Measurements from ENCODE around the gene DDIT3. TPM values are rescaled to one million over a fixed set of nuclear protein-coding genes. Genes with fewer than 3 reads are reported as not detected.

DDIT3 gene, protein sequence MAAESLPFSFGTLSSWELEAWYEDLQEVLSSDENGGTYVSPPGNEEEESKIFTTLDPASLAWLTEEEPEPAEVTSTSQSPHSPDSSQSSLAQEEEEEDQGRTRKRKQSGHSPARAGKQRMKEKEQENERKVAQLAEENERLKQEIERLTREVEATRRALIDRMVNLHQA
- total RNA-seq = 10 to 100 TPM in 8 of 9 donors, 1 to 10 TPM in 1; 7.7 to 65.1 (median 31.1) TPM
- polyA plus RNA-seq = 10 to 100 TPM; 72.8 to 98.4 (median 72.9) TPM
- long read RNA-seq, donor 1, transcript DDIT3-201 (4 exons, 906 nt) = major isoform, 12 of 17 reads
- long read RNA-seq, donor 1, partial matches to known transcripts = 0 of 17 reads
- long read RNA-seq, donor 1, other reads (novel, unspliced or antisense) = 0 of 17 reads
- long read RNA-seq, donor 2, transcript DDIT3-201 (4 exons, 906 nt) = major isoform, 16 of 41 reads
- long read RNA-seq, donor 2, partial matches to known transcripts = 24 of 41 reads
- long read RNA-seq, donor 2, other reads (novel, unspliced or antisense) = 0 of 41 reads
- long read RNA-seq, donor 3, transcript DDIT3-201 (4 exons, 906 nt) = major isoform, 10 of 12 reads
- long read RNA-seq, donor 3, partial matches to known transcripts = 0 of 12 reads
- long read RNA-seq, donor 3, other reads (novel, unspliced or antisense) = 0 of 12 reads
- long read RNA-seq, donor 4, transcript DDIT3-201 (4 exons, 906 nt) = major isoform, 8 of 17 reads
- long read RNA-seq, donor 4, partial matches to known transcripts = 0 of 17 reads
- long read RNA-seq, donor 4, other reads (novel, unspliced or antisense) = 5 of 17 reads
- long read RNA-seq, donor 5, transcript DDIT3-201 (4 exons, 906 nt) = major isoform, 26 of 42 reads
- long read RNA-seq, donor 5, transcript DDIT3-202 (4 exons, 872 nt) = minor isoform, 9 of 42 reads
- long read RNA-seq, donor 5, partial matches to known transcripts = 1 of 42 reads
- long read RNA-seq, donor 5, other reads (novel, unspliced or antisense) = 2 of 42 reads
- long read RNA-seq, donor 6, transcript DDIT3-201 (4 exons, 906 nt) = major isoform, 12 of 22 reads
- long read RNA-seq, donor 6, partial matches to known transcripts = 3 of 22 reads
- long read RNA-seq, donor 6, other reads (novel, unspliced or antisense) = 3 of 22 reads
- long read RNA-seq, donor 7, transcript DDIT3-201 (4 exons, 906 nt) = major isoform, 6 of 6 reads
- long read RNA-seq, donor 7, partial matches to known transcripts = 0 of 6 reads
- long read RNA-seq, donor 7, other reads (novel, unspliced or antisense) = 0 of 6 reads
- long read RNA-seq, donor 8, transcript DDIT3-201 (4 exons, 906 nt) = major isoform, 20 of 29 reads
- long read RNA-seq, donor 8, transcript DDIT3-205 (3 exons, 951 nt) = minor isoform, 6 of 29 reads
- long read RNA-seq, donor 8, partial matches to known transcripts = 0 of 29 reads
- long read RNA-seq, donor 8, other reads (novel, unspliced or antisense) = 0 of 29 reads
- long read RNA-seq, donor 9, transcript DDIT3-201 (4 exons, 906 nt) = major isoform, 6 of 10 reads
- long read RNA-seq, donor 9, partial matches to known transcripts = 0 of 10 reads
- long read RNA-seq, donor 9, other reads (novel, unspliced or antisense) = 0 of 10 reads
- long read RNA-seq, donor 10, partial matches to known transcripts = 0 of 4 reads
- long read RNA-seq, donor 10, other reads (novel, unspliced or antisense) = 0 of 4 reads

DNA sequence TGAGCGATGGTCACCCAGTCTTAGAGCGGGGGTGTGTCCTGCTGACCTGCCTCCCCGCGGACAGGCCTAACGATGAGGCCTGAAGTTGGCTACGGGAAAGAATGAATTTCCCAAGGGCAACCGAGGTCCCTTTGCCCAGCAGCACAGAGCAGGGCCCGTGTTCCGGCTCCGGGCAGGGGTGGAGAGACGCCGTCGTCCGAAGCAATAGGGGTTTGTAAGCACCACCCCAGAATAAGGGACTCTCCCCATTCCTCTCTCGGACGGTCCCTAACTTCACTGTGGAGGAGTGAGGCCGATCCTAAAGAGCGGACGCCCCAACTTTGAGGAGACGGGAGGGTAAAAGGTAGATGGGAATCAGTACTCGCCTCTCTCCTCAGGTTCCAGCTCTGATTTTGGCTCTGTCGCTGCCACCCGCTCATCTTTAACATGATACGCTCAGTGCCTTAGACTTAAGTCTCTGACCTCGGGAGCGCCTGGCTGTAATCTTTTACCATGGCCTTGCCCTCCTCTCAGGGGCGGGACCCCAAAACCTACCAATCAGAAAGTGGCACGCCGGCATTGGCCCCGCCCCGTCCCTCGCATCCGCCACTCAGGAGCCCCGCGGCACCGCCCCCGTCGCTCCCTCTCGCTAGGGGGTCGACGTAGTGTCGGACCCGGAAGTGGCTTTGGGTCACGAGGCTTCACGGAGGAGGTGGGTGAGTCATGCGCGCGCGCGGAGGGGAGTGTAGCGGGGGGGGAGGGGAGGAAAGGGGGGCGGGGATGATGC lies at the start of gene DDIT3:
Gene DDIT3 (minus strand): TSS at position 462 of the 766 bp plus-strand sequence. CDS start 3,108 bp downstream, outside the sequence.
- H3K4me1 ChIP-seq (replicated peaks in 1 of 2) = peaks cover 49 to 59% of the 10 kb centered on the region in 2 donors
- TF ChIP-seq POLR2A (IDR thresholded peaks at IDR 0.05) = peak; percentile 98 to 100
- TF ChIP-seq, protein P1, sequence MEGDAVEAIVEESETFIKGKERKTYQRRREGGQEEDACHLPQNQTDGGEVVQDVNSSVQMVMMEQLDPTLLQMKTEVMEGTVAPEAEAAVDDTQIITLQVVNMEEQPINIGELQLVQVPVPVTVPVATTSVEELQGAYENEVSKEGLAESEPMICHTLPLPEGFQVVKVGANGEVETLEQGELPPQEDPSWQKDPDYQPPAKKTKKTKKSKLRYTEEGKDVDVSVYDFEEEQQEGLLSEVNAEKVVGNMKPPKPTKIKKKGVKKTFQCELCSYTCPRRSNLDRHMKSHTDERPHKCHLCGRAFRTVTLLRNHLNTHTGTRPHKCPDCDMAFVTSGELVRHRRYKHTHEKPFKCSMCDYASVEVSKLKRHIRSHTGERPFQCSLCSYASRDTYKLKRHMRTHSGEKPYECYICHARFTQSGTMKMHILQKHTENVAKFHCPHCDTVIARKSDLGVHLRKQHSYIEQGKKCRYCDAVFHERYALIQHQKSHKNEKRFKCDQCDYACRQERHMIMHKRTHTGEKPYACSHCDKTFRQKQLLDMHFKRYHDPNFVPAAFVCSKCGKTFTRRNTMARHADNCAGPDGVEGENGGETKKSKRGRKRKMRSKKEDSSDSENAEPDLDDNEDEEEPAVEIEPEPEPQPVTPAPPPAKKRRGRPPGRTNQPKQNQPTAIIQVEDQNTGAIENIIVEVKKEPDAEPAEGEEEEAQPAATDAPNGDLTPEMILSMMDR (IDR thresholded peaks at IDR 0.05) = no peak
- intact Hi-C loops (cut with DNase I) = no loop called here
- H3K36me3 ChIP-seq (replicated peaks in 1 of 2) = peaks cover 0 to 39% of the 10 kb centered on the region in 2 donors
- no peaks in the 10 kb centered on the region for H3K9me3 ChIP-seq (replicated peaks in 1 of 3)
- 0 to 2% (median 0%) methylated on average over 5 to 51 of the region's 52 CpGs for WGBS, 4 donors
- no peaks in the 10 kb centered on the region for H3K27me3 ChIP-seq
- peak; percentile 100 for DNase-seq
- H3K4me3 ChIP-seq = peak within 1 kb of the TSS; percentile 15 to 94 (median 83)
- peak within 1 kb of the TSS; percentile 96 to 100 (median 99) for H3K27ac ChIP-seq

DNA sequence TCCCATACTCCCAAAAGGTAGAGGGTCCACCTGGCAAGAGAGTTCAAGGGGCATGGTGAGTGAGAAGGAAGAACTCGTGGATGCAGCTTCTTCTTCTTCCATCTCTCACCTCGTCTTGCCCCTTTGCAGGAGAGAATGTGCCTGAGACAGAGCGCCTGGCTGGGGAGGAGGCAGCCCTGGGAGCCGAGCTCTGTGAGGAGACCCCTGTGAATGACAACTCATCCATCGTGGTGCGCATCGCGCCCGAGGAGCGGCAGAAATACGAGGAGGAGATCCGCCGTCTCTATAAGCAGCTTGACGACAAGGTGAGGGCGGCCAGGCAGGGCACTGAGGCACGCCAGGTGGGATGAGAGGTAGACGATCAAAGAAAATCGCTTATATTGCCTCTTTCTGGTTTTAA lies 49.5 kb upstream of the DDIT3 start:
- H3K27ac ChIP-seq = no peak overlapping the region

DNA sequence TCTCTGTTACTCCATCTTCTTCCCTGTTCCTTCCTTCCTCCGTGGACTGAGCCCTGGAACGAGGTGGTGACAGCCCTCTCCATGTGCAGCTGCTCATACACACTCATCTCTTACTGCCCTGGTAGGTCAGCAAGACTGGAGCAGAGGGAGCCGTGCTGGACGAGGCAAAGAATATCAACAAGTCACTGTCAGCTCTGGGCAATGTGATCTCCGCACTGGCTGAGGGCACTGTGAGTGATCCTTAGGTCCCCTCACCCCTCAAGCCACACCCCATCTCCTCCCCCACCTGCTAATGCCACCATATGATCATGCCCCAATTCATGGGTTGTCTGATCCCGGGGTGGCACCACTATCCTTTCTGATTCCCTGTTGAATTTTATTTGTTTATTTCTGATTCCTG lies 48.5 kb upstream of the DDIT3 start:
- Histone ChIP-seq H3K9me3 (replicated peaks in 1 of 3) (no peaks in the 10 kb centered on the region), H3K27me3 (peaks cover 12% of the 10 kb centered on the region), H3K27ac (no peak overlapping the region), H3K4me3 (no peak overlapping the region), H3K4me1 (replicated peaks in 1 of 2) (no peaks in the 10 kb centered on the region), H3K36me3 (replicated peaks in 1 of 2) (no peaks in the 10 kb centered on the region)
- 54 to 77% (median 69%) methylated on average over 5 to 6 of the region's 6 CpGs for WGBS, 4 donors
- no peak for DNase-seq
- intact Hi-C loops (cut with DNase I) = no loop called here
- TF ChIP-seq, protein P1 (IDR thresholded peaks at IDR 0.05) = no peak
- TF ChIP-seq POLR2A (IDR thresholded peaks at IDR 0.05) = no peak

More for the DNA sequence above, 49.5 kb upstream of the DDIT3 start:
- H3K36me3 ChIP-seq (replicated peaks in 1 of 2) = no peaks in the 10 kb centered on the region
- H3K27me3 ChIP-seq = peaks cover 12% of the 10 kb centered on the region
- no peak overlapping the region for H3K4me3 ChIP-seq
- H3K4me1 ChIP-seq (replicated peaks in 1 of 2) = no peaks in the 10 kb centered on the region
- 74 to 89% (median 83%) methylated on average over 16 to 18 of the region's 18 CpGs for WGBS, 4 donors
- no peaks in the 10 kb centered on the region for H3K9me3 ChIP-seq (replicated peaks in 1 of 3)
- intact Hi-C loops (cut with DNase I) = no loop called here
- TF ChIP-seq, protein P1 (IDR thresholded peaks at IDR 0.05) = no peak
- TF ChIP-seq POLR2A (IDR thresholded peaks at IDR 0.05) = no peak
- no peak for DNase-seq
